HCT116 (cell line): ENCODE measurements around the gene PPT2. TPM values are rescaled to one million over a fixed set of nuclear protein-coding genes. Genes with fewer than 3 reads are reported as not detected.
A peak's percentile ranks its signal among the peaks of the same experiment; 100 is the strongest.

Experiments used
- ATAC-seq: fragments of 200-7000 bp; cut with Tn5 transposase; 2 replicates; pipeline ENCODE4 v1.9.1; 2020; ENCODE audit warnings: mild to moderate bottlenecking, moderate library complexity
- BruUV-seq: library from RNA; stranded (reverse); fragments of 400-500 nt; replicated peaks from 2 replicates; lab custom pipeline; 2021; lab: Mats Ljungman, UMichigan
- CTCF ChIA-PET: fragments of 300-600 bp; sonication (Branson Sonifier 250); formaldehyde crosslinking; loops from one replicate; lab custom pipeline; 2021; ENCODE audit warnings: antibody characterized with exemption; lab: Charles Lee
- POLR2A ChIA-PET: fragments of 300-600, 350-600 bp; sonication (Branson Sonifier 250); formaldehyde crosslinking; loops from one replicate; lab custom pipeline; 2021; ENCODE audit warnings: antibody characterized with exemption; lab: Charles Lee
- RAD21 ChIA-PET, 2 experiments: fragments of 300-600 bp; sonication (Branson Sonifier 250); formaldehyde crosslinking; loops; one replicate each; lab custom pipeline; 2023; ENCODE audit warnings: low total read pairs in 2 of 2; ENCODE audit not compliant: uncharacterized antibody in 2 of 2, unreplicated experiment in 2 of 2, low non-redundant PET in 1 of 2; lab: Charles Lee
- DNase-seq: peaks from one replicate; pipeline ENCODE4 v3.0.0-alpha.2; 2010; ENCODE audit warnings: low read depth, low spot score
- H2AFZ ChIP-seq: fragments of 200-600 bp; shearing (Covaris generic), sonication (generic); 2 replicates; pipeline ENCODE4 v1.6.1; 2017; ENCODE audit warnings: low read depth, mixed run types, mixed read lengths, antibody characterized with exemption, low read length; ENCODE audit not compliant: poor library complexity, severe bottlenecking
- H3K27ac ChIP-seq: 2 replicates; pipeline ENCODE4 v1.5.1; 2012; ENCODE audit warnings: low read depth, low read length
- H3K27me3 ChIP-seq: fragments of 200-600 bp; sonication (generic); 2 replicates; pipeline ENCODE4 v1.6.1; 2016; ENCODE audit warnings: mixed run types, low read length, mixed read lengths; ENCODE audit not compliant: insufficient read depth
- H3K36me3 ChIP-seq, 2 experiments: fragments of 200-500 bp in 1 of 2; fragments of 200-600 bp in 1 of 2; sonication (Bioruptor generic) in 1 of 2; sonication (generic) in 1 of 2; 2 replicates each; pipeline versions ENCODE4 v1.5.1 to v1.6.1; 2014 to 2016; ENCODE audit warnings: low read length in 2 of 2, inconsistent platforms in 1 of 2, mixed read lengths in 1 of 2, mixed run types in 1 of 2; ENCODE audit not compliant: insufficient read depth in 2 of 2, control insufficient read depth in 1 of 2
- H3K4me1 ChIP-seq, 2 experiments: fragments of 200-600 bp in 1 of 2; sonication (generic) in 1 of 2; 2 replicates each; pipeline versions ENCODE4 v1.5.1 to v1.6.1; 2012 to 2017; ENCODE audit warnings: low read length in 2 of 2, inconsistent platforms in 1 of 2, mild to moderate bottlenecking in 1 of 2, mixed read lengths in 1 of 2, mixed run types in 1 of 2, moderate library complexity in 1 of 2; ENCODE audit not compliant: insufficient read depth in 2 of 2, control insufficient read depth in 1 of 2
- H3K4me2 ChIP-seq: fragments of 200-600 bp; sonication (generic); 2 replicates; pipeline ENCODE4 v1.6.1; 2017; ENCODE audit warnings: mixed run types, low read length, mixed read lengths
- H3K4me3 ChIP-seq, 2 experiments: fragments of 200-600 bp in 1 of 2; sonication (generic) in 1 of 2; replicated peaks in 1 of 2; 2 replicates each; pipeline ENCODE4 v1.5.1; 2011 to 2016; ENCODE audit warnings: low read length in 2 of 2, control low read depth in 1 of 2, low read depth in 1 of 2, mild to moderate bottlenecking in 1 of 2, mixed read lengths in 1 of 2, mixed run types in 1 of 2
- H3K79me2 ChIP-seq: fragments of 200-600 bp; sonication (generic); 2 replicates; pipeline ENCODE4 v1.6.1; 2017; ENCODE audit warnings: mild to moderate bottlenecking, mixed run types, low read length, moderate library complexity, mixed read lengths; ENCODE audit not compliant: insufficient read depth
- H3K9ac ChIP-seq: fragments of 200-600 bp; sonication (generic); 2 replicates; pipeline ENCODE4 v1.6.1; 2016; ENCODE audit warnings: low read length, mixed read lengths
- H3K9me2 ChIP-seq: fragments of 200-600 bp; sonication (generic), shearing (Covaris generic); 2 replicates; pipeline ENCODE4 v1.6.1; 2017; ENCODE audit warnings: mixed run types, mild to moderate bottlenecking, moderate library complexity; ENCODE audit not compliant: insufficient read depth
- H3K9me3 ChIP-seq, 2 experiments: fragments of 200-500 bp in 1 of 2; fragments of 200-600 bp in 1 of 2; sonication (Bioruptor generic) in 1 of 2; sonication (generic) in 1 of 2; 2 replicates each; pipeline ENCODE4 v1.6.1; 2014 to 2017; ENCODE audit warnings: low read length in 2 of 2, mixed read lengths in 2 of 2, inconsistent platforms in 1 of 2, low read depth in 1 of 2, mild to moderate bottlenecking in 1 of 2, mixed run types in 1 of 2, moderate library complexity in 1 of 2; ENCODE audit not compliant: control insufficient read depth in 1 of 2, insufficient read depth in 1 of 2
- H4K20me1 ChIP-seq: fragments of 200-600 bp; sonication (generic), shearing (Covaris generic); 2 replicates; pipeline ENCODE4 v1.6.1; 2017; ENCODE audit warnings: mixed run types, mild to moderate bottlenecking, moderate library complexity; ENCODE audit not compliant: insufficient read depth
- CTCF ChIP-seq, 3 experiments: fragments of 200-600 bp in 1 of 3; sonication (generic) in 1 of 3; IDR thresholded peaks in 2 of 3; conservative IDR thresholded peaks in 1 of 3; 2 replicates each; pipeline ENCODE4 v1.5.1; 2012 to 2017; ENCODE audit warnings: low read depth in 2 of 3, low read length in 2 of 3, antibody characterized with exemption in 1 of 3, borderline replicate concordance in 1 of 3, control low read depth in 1 of 3, mild to moderate bottlenecking in 1 of 3, mixed read lengths in 1 of 3, mixed run types in 1 of 3, moderate library complexity in 1 of 3; ENCODE audit not compliant: insufficient read depth in 1 of 3
- MAX ChIP-seq: IDR thresholded peaks from 2 replicates; pipeline ENCODE4 v1.6.1; 2012
- YY1 ChIP-seq: IDR thresholded peaks from 2 replicates; pipeline ENCODE4 v1.6.1; 2011; ENCODE audit warnings: low read length, low read depth, moderate library complexity, mild to moderate bottlenecking; ENCODE audit not compliant: insufficient replicate concordance; ENCODE audit errors: extremely low read depth
- intact Hi-C: fragments of 100-400 bp; cut with micrococcal nuclease; formaldehyde crosslinking; loops from 2 replicates; pipeline ENCODE4 v1.10.0; 2022
- total RNA-seq: library from RNA; stranded (reverse); gene quantifications from one replicate; pipeline ENCODE4 v1.2.1, GENCODE V29; 2021; ENCODE audit not compliant: unreplicated experiment

PPT2 gene
- total RNA-seq, 1 experiment from 2014 or later: 21.0 TPM

GRCh38 chr6:32190911-32191677 lies 37.2 kb downstream of the PPT2 start:
- Histone ChIP-seq H3K4me3 (peak overlapping the region; percentile 80 to 84), H3K27me3 (no peaks in the 10 kb centered on the region), H4K20me1 (no peaks in the 10 kb centered on the region), H3K79me2 (peaks cover 13% of the 10 kb centered on the region), H3K9me2 (no peaks in the 10 kb centered on the region), H2AFZ (no peak overlapping the region), H3K4me1 (peaks cover 22 to 60% of the 10 kb centered on the region in 2 experiments), H3K9me3 (no peaks in the 10 kb centered on the region), H3K36me3 (peaks cover 0 to 3% of the 10 kb centered on the region in 2 experiments; a peak in 2 of 4 replicates), H3K9ac (no peak overlapping the region), H3K4me2 (peak overlapping the region; percentile 81), H3K27ac (peak overlapping the region; percentile 81; the same call in 1 of the 2 replicates)
- CTCF ChIA-PET: interaction anchor here (1.3 to 1.5 kb wide), 2 partner anchors 14 to 72 kb away, joined by 4 to 10 read pairs; no protein-coding TSS in a partner anchor
- intact Hi-C loops: no loop called here
- POLR2A ChIA-PET: interaction anchor here (0.9 to 1.7 kb wide), 3 partner anchors 9 to 64 kb away, joined by 3 to 4 read pairs (median 4); partner anchors contain the start of gene ATF6B
- DNase-seq (no peak), ATAC-seq (no peak)
- no TSS peak for BruUV-seq
- RAD21 ChIA-PET: no interaction called here
- TF ChIP-seq CTCF (IDR thresholded peaks at IDR 0.05 in 2 of 3, conservative IDR thresholded peaks at IDR 0.05 in 1 of 3; ENCODE audit: borderline replicate concordance in 1 of 3, insufficient read depth in 1 of 3, low read depth in 2 of 3, low read length in 2 of 3) (no peak), YY1 (no peak), MAX (no peak)
- TF ChIP-seq, all 23 proteins: peak for 0
